ENCODE measurements around the gene TEKT3. TPM values are rescaled to one million over a fixed set of nuclear protein-coding genes. Genes with fewer than 3 reads are reported as not detected.

Gene TEKT3
- total and polyA plus RNA-seq, 9 of the 15 experiments (the other 6 are each of a cell fraction or from before 2014, with no cell fraction given): not detected

DNA sequence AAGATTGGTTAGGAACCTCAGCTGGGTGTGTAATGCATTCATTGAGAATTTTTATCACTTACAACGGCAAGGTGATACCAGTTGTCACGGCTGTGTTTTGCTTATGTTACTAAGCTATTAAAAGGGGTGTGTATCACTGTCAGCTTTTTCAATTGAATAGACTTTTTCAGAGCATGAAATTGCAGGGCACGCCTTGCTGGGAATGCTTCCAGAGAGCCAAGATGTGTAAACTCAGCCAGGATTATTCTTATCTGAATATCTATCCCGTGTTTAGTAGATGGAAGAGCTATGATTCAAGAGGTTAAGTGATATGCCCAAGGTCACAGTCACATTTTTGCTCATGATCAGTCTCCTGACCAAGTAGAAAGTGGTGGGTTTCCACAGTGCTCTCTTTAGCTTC lies 6.6 kb upstream of the TEKT3 start:
- no peak overlapping the region for H2AFZ ChIP-seq (ENCODE audit: low read depth, low read length)
- intact Hi-C loops (cut with micrococcal nuclease) (no loop called here), in situ Hi-C loops (cut with MboI) (no loop called here)
- ChIA-PET POLR2A (interaction anchor here (1.4 kb wide), 1 partner anchor 13 kb away, joined by 3 read pairs; no protein-coding TSS in a partner anchor), CTCF (ENCODE audit: low intra/inter-chr PET ratio) (no interaction called here)
- no peaks in the 10 kb centered on the region for H4K20me1 ChIP-seq (replicated peaks; ENCODE audit: control insufficient read depth, insufficient read depth, low read length)
- no peak for ATAC-seq
- peaks cover 0 to 14% of the 10 kb centered on the region in 2 experiments; a peak in 1 of 5 replicates for H3K27me3 ChIP-seq (ENCODE audit: control insufficient read depth in 2 of 2, insufficient read depth in 2 of 2, low read length in 2 of 2)
- BruUV-seq (replicated peaks): no TSS peak
- H3K79me2 ChIP-seq (ENCODE audit: control insufficient read depth, insufficient read depth, low read length): no peaks in the 10 kb centered on the region
- H3K9ac ChIP-seq (ENCODE audit: insufficient read depth in 1 of 2, low read depth in 2 of 2, low read length in 2 of 2): no peak overlapping the region
- no peak overlapping the region for H3K27ac ChIP-seq (ENCODE audit: extremely low read depth, low read depth, low read length)
- H3K36me3 ChIP-seq (ENCODE audit: control insufficient read depth, insufficient read depth, low read length): no peaks in the 10 kb centered on the region
- 0% methylated on average over 4 of the region's 4 CpGs for WGBS (ENCODE audit: insufficient coverage, low coverage, missing lambda C conversion rate)
- FAIRE-seq: no peak
- no peaks in the 10 kb centered on the region for H3K4me1 ChIP-seq (replicated peaks in 1 of 2; ENCODE audit: control insufficient read depth in 2 of 2, insufficient read depth in 2 of 2, low read length in 2 of 2)
- no peak overlapping the region for H3K4me3 ChIP-seq
- no peaks in the 10 kb centered on the region for H3K9me3 ChIP-seq (replicated peaks; ENCODE audit: control insufficient read depth, insufficient read depth, low read depth, low read length)
- H3K9me1 ChIP-seq (ENCODE audit: control insufficient read depth, insufficient read depth, low read length): no peaks in the 10 kb centered on the region
- no peak for DNase-seq (ENCODE audit: extremely low read depth in 1 of 4, low spot score in 3 of 4)
- no peak overlapping the region for H3K4me2 ChIP-seq (ENCODE audit: insufficient read depth, low read length)
- TF ChIP-seq, protein P1, sequence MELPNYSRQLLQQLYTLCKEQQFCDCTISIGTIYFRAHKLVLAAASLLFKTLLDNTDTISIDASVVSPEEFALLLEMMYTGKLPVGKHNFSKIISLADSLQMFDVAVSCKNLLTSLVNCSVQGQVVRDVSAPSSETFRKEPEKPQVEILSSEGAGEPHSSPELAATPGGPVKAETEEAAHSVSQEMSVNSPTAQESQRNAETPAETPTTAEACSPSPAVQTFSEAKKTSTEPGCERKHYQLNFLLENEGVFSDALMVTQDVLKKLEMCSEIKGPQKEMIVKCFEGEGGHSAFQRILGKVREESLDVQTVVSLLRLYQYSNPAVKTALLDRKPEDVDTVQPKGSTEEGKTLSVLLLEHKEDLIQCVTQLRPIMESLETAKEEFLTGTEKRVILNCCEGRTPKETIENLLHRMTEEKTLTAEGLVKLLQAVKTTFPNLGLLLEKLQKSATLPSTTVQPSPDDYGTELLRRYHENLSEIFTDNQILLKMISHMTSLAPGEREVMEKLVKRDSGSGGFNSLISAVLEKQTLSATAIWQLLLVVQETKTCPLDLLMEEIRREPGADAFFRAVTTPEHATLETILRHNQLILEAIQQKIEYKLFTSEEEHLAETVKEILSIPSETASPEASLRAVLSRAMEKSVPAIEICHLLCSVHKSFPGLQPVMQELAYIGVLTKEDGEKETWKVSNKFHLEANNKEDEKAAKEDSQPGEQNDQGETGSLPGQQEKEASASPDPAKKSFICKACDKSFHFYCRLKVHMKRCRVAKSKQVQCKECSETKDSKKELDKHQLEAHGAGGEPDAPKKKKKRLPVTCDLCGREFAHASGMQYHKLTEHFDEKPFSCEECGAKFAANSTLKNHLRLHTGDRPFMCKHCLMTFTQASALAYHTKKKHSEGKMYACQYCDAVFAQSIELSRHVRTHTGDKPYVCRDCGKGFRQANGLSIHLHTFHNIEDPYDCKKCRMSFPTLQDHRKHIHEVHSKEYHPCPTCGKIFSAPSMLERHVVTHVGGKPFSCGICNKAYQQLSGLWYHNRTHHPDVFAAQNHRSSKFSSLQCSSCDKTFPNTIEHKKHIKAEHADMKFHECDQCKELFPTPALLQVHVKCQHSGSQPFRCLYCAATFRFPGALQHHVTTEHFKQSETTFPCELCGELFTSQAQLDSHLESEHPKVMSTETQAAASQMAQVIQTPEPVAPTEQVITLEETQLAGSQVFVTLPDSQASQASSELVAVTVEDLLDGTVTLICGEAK (IDR thresholded peaks at IDR 0.05): no peak
- TF ChIP-seq, protein P1 (CRISPR knock-in tag; IDR thresholded peaks at IDR 0.05): no peak
- TF ChIP-seq ETS2 (tag; IDR thresholded peaks at IDR 0.05; ENCODE audit: borderline replicate concordance, poor library complexity, severe bottlenecking): no peak
- TF ChIP-seq, protein P2, sequence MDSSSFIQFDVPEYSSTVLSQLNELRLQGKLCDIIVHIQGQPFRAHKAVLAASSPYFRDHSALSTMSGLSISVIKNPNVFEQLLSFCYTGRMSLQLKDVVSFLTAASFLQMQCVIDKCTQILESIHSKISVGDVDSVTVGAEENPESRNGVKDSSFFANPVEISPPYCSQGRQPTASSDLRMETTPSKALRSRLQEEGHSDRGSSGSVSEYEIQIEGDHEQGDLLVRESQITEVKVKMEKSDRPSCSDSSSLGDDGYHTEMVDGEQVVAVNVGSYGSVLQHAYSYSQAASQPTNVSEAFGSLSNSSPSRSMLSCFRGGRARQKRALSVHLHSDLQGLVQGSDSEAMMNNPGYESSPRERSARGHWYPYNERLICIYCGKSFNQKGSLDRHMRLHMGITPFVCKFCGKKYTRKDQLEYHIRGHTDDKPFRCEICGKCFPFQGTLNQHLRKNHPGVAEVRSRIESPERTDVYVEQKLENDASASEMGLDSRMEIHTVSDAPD (CRISPR knock-in tag; IDR thresholded peaks at IDR 0.05): no peak
- no peak for TF ChIP-seq FIP1L1 (IDR thresholded peaks at IDR 0.05; ENCODE audit: low read depth, low read length, poor library complexity, severe bottlenecking)
- TF ChIP-seq, protein P3, sequence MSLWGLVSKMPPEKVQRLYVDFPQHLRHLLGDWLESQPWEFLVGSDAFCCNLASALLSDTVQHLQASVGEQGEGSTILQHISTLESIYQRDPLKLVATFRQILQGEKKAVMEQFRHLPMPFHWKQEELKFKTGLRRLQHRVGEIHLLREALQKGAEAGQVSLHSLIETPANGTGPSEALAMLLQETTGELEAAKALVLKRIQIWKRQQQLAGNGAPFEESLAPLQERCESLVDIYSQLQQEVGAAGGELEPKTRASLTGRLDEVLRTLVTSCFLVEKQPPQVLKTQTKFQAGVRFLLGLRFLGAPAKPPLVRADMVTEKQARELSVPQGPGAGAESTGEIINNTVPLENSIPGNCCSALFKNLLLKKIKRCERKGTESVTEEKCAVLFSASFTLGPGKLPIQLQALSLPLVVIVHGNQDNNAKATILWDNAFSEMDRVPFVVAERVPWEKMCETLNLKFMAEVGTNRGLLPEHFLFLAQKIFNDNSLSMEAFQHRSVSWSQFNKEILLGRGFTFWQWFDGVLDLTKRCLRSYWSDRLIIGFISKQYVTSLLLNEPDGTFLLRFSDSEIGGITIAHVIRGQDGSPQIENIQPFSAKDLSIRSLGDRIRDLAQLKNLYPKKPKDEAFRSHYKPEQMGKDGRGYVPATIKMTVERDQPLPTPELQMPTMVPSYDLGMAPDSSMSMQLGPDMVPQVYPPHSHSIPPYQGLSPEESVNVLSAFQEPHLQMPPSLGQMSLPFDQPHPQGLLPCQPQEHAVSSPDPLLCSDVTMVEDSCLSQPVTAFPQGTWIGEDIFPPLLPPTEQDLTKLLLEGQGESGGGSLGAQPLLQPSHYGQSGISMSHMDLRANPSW (CRISPR knock-in tag; IDR thresholded peaks at IDR 0.05): no peak
- no peak for TF ChIP-seq HNRNPH1 (optimal IDR thresholded peaks at IDR 0.05; ENCODE audit: low read depth, low read length)

All from K562 (cell line).